HL-60 (cell line): Measurements from ENCODE around the gene FAM219A.
"Not testable (repeated sequence)": the region's sequence is repeated elsewhere in the genome, so short reads cannot be mapped to it uniquely, and the experiment has no call there.

ENCODE experiments used
- CTCF ChIP-seq: IDR thresholded peaks from one replicate; pipeline ENCODE4 v1.5.1; 2011; ENCODE audit warnings: low read length, control low read depth, inconsistent platforms; ENCODE audit not compliant: insufficient read depth
- GABPA ChIP-seq: IDR thresholded peaks from 2 replicates; pipeline ENCODE4 v1.6.1; 2012; ENCODE audit warnings: low read depth
- POLR2AphosphoS5 ChIP-seq: IDR thresholded peaks from 2 replicates; pipeline ENCODE4 v1.6.1; 2012; ENCODE audit warnings: low read depth

GRCh38 chr9:34352122-34352652 lies 106.2 kb downstream of the FAM219A start:
- not testable (repeated sequence) for TF ChIP-seq CTCF, GABPA, POLR2AphosphoS5
